Ramos (cell line): ENCODE results near the gene CD226.
"Not testable (repeated sequence)": the region's sequence is repeated elsewhere in the genome, so short reads cannot be mapped to it uniquely, and the experiment has no call there.

Experiments
- in situ Hi-C: fragments of 300-500 bp; cut with MboI; formaldehyde crosslinking; loops from one replicate; pipeline ENCODE4 v1.14.3; 2022; ENCODE audit warnings: low sequenced_read_pairs; ENCODE audit not compliant: unreplicated experiment

The CD226 gene

GRCh38 chr18:69838003-69838402 lies 109.7 kb downstream of the CD226 start:
- in situ Hi-C loops = no loop called here

DNA sequence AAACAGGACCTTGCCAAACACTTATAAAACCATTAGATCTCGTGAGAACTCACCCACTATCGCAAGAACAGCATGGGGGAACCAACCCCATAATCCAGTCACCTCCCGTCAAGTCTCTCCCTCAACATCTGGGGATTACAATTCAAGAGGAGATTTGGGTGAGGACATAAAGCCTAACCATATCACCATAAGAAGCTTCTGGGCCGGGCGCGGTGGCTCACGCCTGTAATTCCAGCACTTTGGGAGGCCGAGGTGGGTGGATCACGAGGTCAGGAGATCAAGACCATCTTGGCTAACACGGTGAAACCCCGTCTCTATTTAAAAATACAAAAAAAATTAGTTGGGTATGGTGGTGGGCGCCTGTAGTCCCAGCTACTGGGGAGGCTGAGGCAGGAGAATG lies 112.7 kb downstream of the CD226 start:
- in situ Hi-C loops = not testable (repeated sequence)

DNA sequence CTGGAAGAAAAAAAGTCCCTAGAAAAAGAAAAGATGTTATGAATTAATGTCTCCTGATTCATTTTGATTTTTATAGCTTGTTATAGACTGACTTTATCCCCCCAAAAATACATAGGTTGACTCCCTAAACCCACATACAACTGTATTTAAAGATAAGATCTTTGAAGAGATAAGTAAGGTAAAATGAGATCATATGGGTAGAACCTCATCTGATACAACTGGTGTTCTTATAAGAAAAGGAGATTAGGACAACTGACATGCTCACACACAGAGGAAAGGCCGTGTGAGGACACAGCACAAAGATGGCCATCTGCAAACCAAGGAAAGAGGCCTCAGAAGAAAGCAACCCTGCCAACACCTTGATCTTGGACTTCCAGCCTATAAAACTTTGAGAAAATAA lies 117.5 kb downstream of the CD226 start:
- in situ Hi-C loops = no loop called here

DNA sequence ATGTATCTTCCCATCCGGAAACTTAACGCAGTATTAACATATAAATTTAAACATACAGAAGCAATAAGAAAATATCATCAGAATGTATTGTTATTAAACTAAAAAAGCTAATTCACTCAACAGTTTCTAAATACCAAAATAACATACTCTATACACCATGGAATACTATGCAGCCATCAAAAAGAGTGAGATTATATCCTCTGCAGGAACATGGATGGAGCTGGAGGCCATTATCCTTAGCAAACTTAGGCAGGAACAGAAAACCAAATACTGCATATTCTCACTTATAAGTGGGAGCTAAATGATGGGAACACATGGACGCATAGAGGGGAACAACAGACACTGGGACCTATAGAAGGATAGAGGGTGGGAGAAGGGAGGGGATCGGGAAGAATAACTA lies 127.1 kb downstream of the CD226 start:
- in situ Hi-C loops = no loop called here

- in situ Hi-C loops = no loop called here
These were observed 128.2 kb downstream of the CD226 start for GRCh38 chr18:69819460-69819859.

GRCh38 chr18:69817335-69817940 lies 130.2 kb downstream of the CD226 start:
- in situ Hi-C loops = no loop called here

DNA sequence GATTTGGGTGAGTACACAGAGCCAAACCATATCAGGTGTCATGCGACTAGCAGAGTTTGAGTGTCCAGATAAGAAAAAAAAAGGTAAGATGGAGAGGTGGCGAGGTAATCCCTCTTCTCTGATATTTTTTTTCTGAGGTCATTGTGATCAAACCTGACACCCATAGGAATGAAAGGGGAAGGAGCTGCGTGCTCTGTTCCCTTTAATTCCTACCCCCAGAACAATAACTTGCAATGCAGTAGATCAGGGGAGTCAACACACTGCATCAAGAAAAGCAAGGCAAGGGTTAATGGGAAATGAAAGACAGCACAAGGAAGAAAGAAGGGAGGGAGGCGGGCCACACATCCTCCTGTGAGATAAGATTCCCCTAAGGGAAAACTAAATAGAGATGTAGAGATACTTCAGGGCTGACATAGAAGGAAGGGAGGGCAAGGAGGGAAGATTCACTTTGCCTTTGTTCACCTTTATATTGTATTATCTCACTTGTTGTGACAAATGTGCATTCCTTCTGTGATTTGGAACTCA lies 132.8 kb downstream of the CD226 start:
- in situ Hi-C loops = no loop called here

DNA sequence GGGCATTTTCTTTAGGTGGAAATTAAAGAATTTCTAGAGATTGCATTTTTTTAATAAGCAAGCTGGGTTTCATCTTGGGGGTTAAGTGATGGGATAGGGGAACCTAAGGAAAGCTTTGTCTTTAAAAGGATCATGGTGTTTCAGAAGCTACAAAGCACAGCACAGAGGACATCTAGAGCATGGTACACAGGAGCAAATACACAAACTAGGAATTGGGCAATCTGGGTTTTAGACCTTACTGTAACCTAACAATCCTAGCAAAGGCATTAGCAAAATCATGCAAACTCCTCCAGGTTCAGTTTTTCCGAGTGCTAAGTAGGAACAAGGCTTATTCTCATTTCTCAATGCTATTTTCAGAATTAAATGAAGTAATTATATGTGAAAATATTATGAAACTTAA lies 134.1 kb downstream of the CD226 start:
- in situ Hi-C loops = no loop called here

DNA sequence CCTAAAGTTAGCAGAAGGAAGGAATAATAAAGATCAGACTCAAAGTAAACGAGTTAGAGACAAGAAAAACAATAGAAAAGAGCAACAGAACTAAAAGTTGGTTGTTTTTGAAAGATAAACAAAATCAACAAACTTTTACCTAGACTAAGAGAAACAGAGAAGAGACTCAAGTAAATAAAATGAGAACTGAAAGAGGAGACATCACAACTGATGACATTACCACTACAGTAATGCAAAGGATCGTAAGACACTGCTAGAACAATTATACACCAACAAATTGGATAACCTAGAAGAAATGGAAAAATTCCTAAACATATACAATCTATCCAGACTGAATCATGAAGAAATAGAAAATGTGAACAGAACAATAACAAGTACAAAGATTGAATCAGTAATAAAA lies 139.3 kb downstream of the CD226 start:
- in situ Hi-C loops = no loop called here

GRCh38 chr18:69804776-69805501 lies 142.7 kb downstream of the CD226 start:
- in situ Hi-C loops = no loop called here
